ENCODE measurements around the gene AMN.

- TF ChIP-seq CTCF (IDR thresholded peaks at IDR 0.05) (no peak), POLR2AphosphoS5 (IDR thresholded peaks at IDR 0.05) (no peak)
These were observed 32.8 kb upstream of the AMN start for GRCh38 chr14:102889615-102890014.
